ENCODE data around the gene BTD.
A peak's percentile ranks its signal among the peaks of the same experiment; 100 is the strongest.

BTD gene

GRCh38 chr3:15629860-15630597, 28.5 kb downstream of the BTD start:
- H4K8ac ChIP-seq (ENCODE audit: low read depth, low read length), result no peak overlapping the region
- no peaks in the 10 kb centered on the region for H3K36me3 ChIP-seq (replicated peaks in 1 of 2; ENCODE audit: control insufficient read depth in 2 of 2, insufficient read depth in 2 of 2, low read length in 2 of 2)
- WGBS, 2 donors (ENCODE audit: extremely low coverage in 2 of 2, insufficient read length in 2 of 2, insufficient replicate concordance in 1 of 2), result no CpG with 5 or more reads among the region's 10 CpGs
- no peak overlapping the region for H3K4me3 ChIP-seq (ENCODE audit: low read length in 2 of 2)
- H2AFZ ChIP-seq (ENCODE audit: low read length), result no peak overlapping the region
- peaks cover 2 to 9% of the 10 kb centered on the region in 2 donors for H3K4me1 ChIP-seq (ENCODE audit: control insufficient read depth in 2 of 2, insufficient read depth in 1 of 2, low read depth in 1 of 2, low read length in 2 of 2)
- no peak overlapping the region for H2BK15ac ChIP-seq (ENCODE audit: low read length)
- no peak overlapping the region for H3K4me2 ChIP-seq (ENCODE audit: insufficient read depth, low read length, poor library complexity, severe bottlenecking)
- H2AK5ac ChIP-seq (ENCODE audit: low read depth, low read length), result no peak overlapping the region
- no peak overlapping the region for H2BK120ac ChIP-seq (ENCODE audit: low read depth, low read length)
- H3K27me3 ChIP-seq (ENCODE audit: control insufficient read depth in 3 of 3, insufficient read depth in 3 of 3, low read depth in 1 of 3, low read length in 3 of 3), result no peaks in the 10 kb centered on the region
- H3K9ac ChIP-seq (ENCODE audit: low read depth, low read length, poor library complexity), result no peak overlapping the region
- H3K4ac ChIP-seq (ENCODE audit: low read length), result no peak overlapping the region
- H3K14ac ChIP-seq (ENCODE audit: low read length), result no peak overlapping the region
- H3K23ac ChIP-seq (ENCODE audit: low read depth, low read length, poor library complexity), result no peak overlapping the region
- H3K79me1 ChIP-seq (ENCODE audit: low read depth, low read length), result no peaks in the 10 kb centered on the region
- no peak overlapping the region for H2BK5ac ChIP-seq (ENCODE audit: low read length)
- peak; percentile 40 for DNase-seq (ENCODE audit: low spot score)
- no peaks in the 10 kb centered on the region for H3K9me3 ChIP-seq (replicated peaks in 1 of 2; ENCODE audit: control insufficient read depth in 2 of 2, insufficient read depth in 1 of 2, low read depth in 1 of 2, low read length in 2 of 2)
- H3K27ac ChIP-seq (replicated peaks; ENCODE audit: low read length), result no peak overlapping the region
- no peak overlapping the region for H2BK12ac ChIP-seq (ENCODE audit: low read length)
- H3K18ac ChIP-seq (ENCODE audit: low read length), result no peak overlapping the region
- H4K91ac ChIP-seq (ENCODE audit: low read depth, low read length, poor library complexity), result no peak overlapping the region

GRCh38 chr3:15630646-15631350, 29.3 kb downstream of the BTD start:
- no peak overlapping the region for H4K8ac ChIP-seq (ENCODE audit: low read depth, low read length)
- H3K79me1 ChIP-seq (ENCODE audit: low read depth, low read length), result no peaks in the 10 kb centered on the region
- no peak overlapping the region for H3K4ac ChIP-seq (ENCODE audit: low read length)
- no peaks in the 10 kb centered on the region for H3K27me3 ChIP-seq (ENCODE audit: control insufficient read depth in 3 of 3, insufficient read depth in 3 of 3, low read depth in 1 of 3, low read length in 3 of 3)
- H2BK120ac ChIP-seq (ENCODE audit: low read depth, low read length), result no peak overlapping the region
- no peak overlapping the region for H3K9ac ChIP-seq (ENCODE audit: low read depth, low read length, poor library complexity)
- H3K23ac ChIP-seq (ENCODE audit: low read depth, low read length, poor library complexity), result no peak overlapping the region
- H3K36me3 ChIP-seq (replicated peaks in 1 of 2; ENCODE audit: control insufficient read depth in 2 of 2, insufficient read depth in 2 of 2, low read length in 2 of 2), result no peaks in the 10 kb centered on the region
- peaks cover 2 to 10% of the 10 kb centered on the region in 2 donors for H3K4me1 ChIP-seq (ENCODE audit: control insufficient read depth in 2 of 2, insufficient read depth in 1 of 2, low read depth in 1 of 2, low read length in 2 of 2)
- no CpG with 5 or more reads among the region's 8 CpGs for WGBS, 2 donors (ENCODE audit: extremely low coverage in 2 of 2, insufficient read length in 2 of 2, insufficient replicate concordance in 1 of 2)
- no peak overlapping the region for H4K91ac ChIP-seq (ENCODE audit: low read depth, low read length, poor library complexity)
- no peak overlapping the region for H2BK15ac ChIP-seq (ENCODE audit: low read length)
- H2BK12ac ChIP-seq (ENCODE audit: low read length), result no peak overlapping the region
- no peak overlapping the region for H3K4me2 ChIP-seq (ENCODE audit: insufficient read depth, low read length, poor library complexity, severe bottlenecking)
- H3K9me3 ChIP-seq (replicated peaks in 1 of 2; ENCODE audit: control insufficient read depth in 2 of 2, insufficient read depth in 1 of 2, low read depth in 1 of 2, low read length in 2 of 2), result no peaks in the 10 kb centered on the region
- no peak overlapping the region for H3K18ac ChIP-seq (ENCODE audit: low read length)
- H3K27ac ChIP-seq (replicated peaks; ENCODE audit: low read length), result no peak overlapping the region
- H2AFZ ChIP-seq (ENCODE audit: low read length), result peak overlapping the region; percentile 21
- no peak for DNase-seq (ENCODE audit: low spot score)
- no peak overlapping the region for H3K4me3 ChIP-seq (ENCODE audit: low read length in 2 of 2)
- H2AK5ac ChIP-seq (ENCODE audit: low read depth, low read length), result no peak overlapping the region
- H2BK5ac ChIP-seq (ENCODE audit: low read length), result no peak overlapping the region
- no peak overlapping the region for H3K14ac ChIP-seq (ENCODE audit: low read length)

- no peaks in the 10 kb centered on the region for H3K27me3 ChIP-seq (ENCODE audit: control insufficient read depth in 3 of 3, insufficient read depth in 3 of 3, low read depth in 1 of 3, low read length in 3 of 3)
- no peak overlapping the region for H3K4me2 ChIP-seq (ENCODE audit: insufficient read depth, low read length, poor library complexity, severe bottlenecking)
- H2BK120ac ChIP-seq (ENCODE audit: low read depth, low read length), result no peak overlapping the region
- H3K4ac ChIP-seq (ENCODE audit: low read length), result no peak overlapping the region
- no peak overlapping the region for H2BK12ac ChIP-seq (ENCODE audit: low read length)
- H3K14ac ChIP-seq (ENCODE audit: low read length), result no peak overlapping the region
- H2AFZ ChIP-seq (ENCODE audit: low read length), result no peak overlapping the region
- H3K23ac ChIP-seq (ENCODE audit: low read depth, low read length, poor library complexity), result no peak overlapping the region
- H3K9ac ChIP-seq (ENCODE audit: low read depth, low read length, poor library complexity), result no peak overlapping the region
- no peaks in the 10 kb centered on the region for H3K79me1 ChIP-seq (ENCODE audit: low read depth, low read length)
- H2AK5ac ChIP-seq (ENCODE audit: low read depth, low read length), result no peak overlapping the region
- no peak overlapping the region for H4K91ac ChIP-seq (ENCODE audit: low read depth, low read length, poor library complexity)
- no CpG with 5 or more reads among the region's 12 CpGs for WGBS, 2 donors (ENCODE audit: extremely low coverage in 2 of 2, insufficient read length in 2 of 2, insufficient replicate concordance in 1 of 2)
- no peak overlapping the region for H3K18ac ChIP-seq (ENCODE audit: low read length)
- no peak overlapping the region for H3K4me3 ChIP-seq (ENCODE audit: low read length in 2 of 2)
- H3K36me3 ChIP-seq (replicated peaks in 1 of 2; ENCODE audit: control insufficient read depth in 2 of 2, insufficient read depth in 2 of 2, low read length in 2 of 2), result no peaks in the 10 kb centered on the region
- no peak overlapping the region for H2BK5ac ChIP-seq (ENCODE audit: low read length)
- no peaks in the 10 kb centered on the region for H3K9me3 ChIP-seq (replicated peaks in 1 of 2; ENCODE audit: control insufficient read depth in 2 of 2, insufficient read depth in 1 of 2, low read depth in 1 of 2, low read length in 2 of 2)
- no peak overlapping the region for H2BK15ac ChIP-seq (ENCODE audit: low read length)
- H3K4me1 ChIP-seq (ENCODE audit: control insufficient read depth in 2 of 2, insufficient read depth in 1 of 2, low read depth in 1 of 2, low read length in 2 of 2), result peaks cover 2 to 17% of the 10 kb centered on the region in 2 donors
- no peak overlapping the region for H3K27ac ChIP-seq (replicated peaks; ENCODE audit: low read length)
- no peak for DNase-seq (ENCODE audit: low spot score)
- H4K8ac ChIP-seq (ENCODE audit: low read depth, low read length), result no peak overlapping the region
These were observed 30.1 kb downstream of the BTD start for GRCh38 chr3:15631426-15632211.

- no peak overlapping the region for H4K8ac ChIP-seq (ENCODE audit: low read depth, low read length)
- H3K79me1 ChIP-seq (ENCODE audit: low read depth, low read length), result no peaks in the 10 kb centered on the region
- H3K14ac ChIP-seq (ENCODE audit: low read length), result no peak overlapping the region
- no peaks in the 10 kb centered on the region for H3K27me3 ChIP-seq (ENCODE audit: control insufficient read depth in 3 of 3, insufficient read depth in 3 of 3, low read depth in 1 of 3, low read length in 3 of 3)
- H3K9me3 ChIP-seq (replicated peaks in 1 of 2; ENCODE audit: control insufficient read depth in 2 of 2, insufficient read depth in 1 of 2, low read depth in 1 of 2, low read length in 2 of 2), result no peaks in the 10 kb centered on the region
- H3K18ac ChIP-seq (ENCODE audit: low read length), result no peak overlapping the region
- peak overlapping the region; percentile 3 for H2AK5ac ChIP-seq (ENCODE audit: low read depth, low read length)
- H3K23ac ChIP-seq (ENCODE audit: low read depth, low read length, poor library complexity), result no peak overlapping the region
- no peak overlapping the region for H3K4me2 ChIP-seq (ENCODE audit: insufficient read depth, low read length, poor library complexity, severe bottlenecking)
- H2AFZ ChIP-seq (ENCODE audit: low read length), result no peak overlapping the region
- H2BK120ac ChIP-seq (ENCODE audit: low read depth, low read length), result no peak overlapping the region
- WGBS, 2 donors (ENCODE audit: extremely low coverage in 2 of 2, insufficient read length in 2 of 2, insufficient replicate concordance in 1 of 2), result no CpG with 5 or more reads among the region's 4 CpGs
- H3K27ac ChIP-seq (replicated peaks; ENCODE audit: low read length), result no peak overlapping the region
- no peaks in the 10 kb centered on the region for H3K36me3 ChIP-seq (replicated peaks in 1 of 2; ENCODE audit: control insufficient read depth in 2 of 2, insufficient read depth in 2 of 2, low read length in 2 of 2)
- no peak overlapping the region for H2BK12ac ChIP-seq (ENCODE audit: low read length)
- H3K4ac ChIP-seq (ENCODE audit: low read length), result no peak overlapping the region
- peaks cover 2 to 17% of the 10 kb centered on the region in 2 donors for H3K4me1 ChIP-seq (ENCODE audit: control insufficient read depth in 2 of 2, insufficient read depth in 1 of 2, low read depth in 1 of 2, low read length in 2 of 2)
- no peak overlapping the region for H3K4me3 ChIP-seq (ENCODE audit: low read length in 2 of 2)
- no peak overlapping the region for H2BK15ac ChIP-seq (ENCODE audit: low read length)
- H3K9ac ChIP-seq (ENCODE audit: low read depth, low read length, poor library complexity), result no peak overlapping the region
- no peak overlapping the region for H4K91ac ChIP-seq (ENCODE audit: low read depth, low read length, poor library complexity)
- DNase-seq (ENCODE audit: low spot score), result no peak
- H2BK5ac ChIP-seq (ENCODE audit: low read length), result no peak overlapping the region
These were observed 30.7 kb downstream of the BTD start for GRCh38 chr3:15632212-15632580.
